C4-2B (cell line): ENCODE data around the gene CDKN2B-AS1.

Experiments
- CTCF ChIP-seq: fragments of 450-650 bp; conservative IDR thresholded peaks from 2 replicates; pipeline ENCODE4 v1.5.1; 2017; ENCODE audit warnings: mild to moderate bottlenecking
- ZFX ChIP-seq: fragments of 450-650 bp; IDR thresholded peaks from 2 replicates; pipeline ENCODE4 v1.6.1; 2017

GRCh38 chr9:22043928-22044327, 49.3 kb downstream of the CDKN2B-AS1 start:
- TF ChIP-seq CTCF (no peak), ZFX (no peak)
